NCI-H446 treated with DMSO at 0.1 percent for 48 hours (cell line): Measurements from ENCODE around the gene AKAP9.
"Not testable (repeated sequence)": the region's sequence is repeated elsewhere in the genome, so short reads cannot be mapped to it uniquely, and the experiment has no call there.

Experiments
- DNase-seq: peaks from one replicate; lab custom pipeline; 2025; lab: John Stamatoyannopoulos, UW

Gene AKAP9

GRCh38 chr7:92064438-92065029 is 123.9 kb downstream of the AKAP9 start:
- DNase-seq = no peak

- no peak for DNase-seq
These were observed 130.4 kb downstream of the AKAP9 start for GRCh38 chr7:92071032-92071431.

DNA sequence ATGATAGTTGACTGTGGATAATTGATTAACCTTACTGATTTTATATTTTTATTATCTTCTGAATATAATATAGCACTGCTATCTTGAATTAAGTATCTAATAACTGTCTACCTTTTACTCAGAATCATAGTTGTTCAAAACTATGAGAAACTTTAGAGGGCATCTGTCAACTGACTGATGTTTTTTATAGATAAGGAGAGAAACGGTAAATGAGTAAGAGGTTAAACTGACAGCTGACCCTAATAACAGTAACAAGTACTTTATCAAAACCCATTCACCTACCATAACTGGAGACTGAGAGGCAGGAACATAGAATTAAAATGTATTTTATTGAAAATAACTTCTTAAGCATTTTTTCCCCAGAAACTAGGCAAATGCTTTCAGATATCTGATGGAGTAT is 131.5 kb downstream of the AKAP9 start:
- DNase-seq = no peak

- DNase-seq = no peak
These were observed 132.0 kb downstream of the AKAP9 start for GRCh38 chr7:92072708-92073107.

- no peak for DNase-seq
These were observed 134.9 kb downstream of the AKAP9 start for GRCh38 chr7:92075455-92076158.

DNA sequence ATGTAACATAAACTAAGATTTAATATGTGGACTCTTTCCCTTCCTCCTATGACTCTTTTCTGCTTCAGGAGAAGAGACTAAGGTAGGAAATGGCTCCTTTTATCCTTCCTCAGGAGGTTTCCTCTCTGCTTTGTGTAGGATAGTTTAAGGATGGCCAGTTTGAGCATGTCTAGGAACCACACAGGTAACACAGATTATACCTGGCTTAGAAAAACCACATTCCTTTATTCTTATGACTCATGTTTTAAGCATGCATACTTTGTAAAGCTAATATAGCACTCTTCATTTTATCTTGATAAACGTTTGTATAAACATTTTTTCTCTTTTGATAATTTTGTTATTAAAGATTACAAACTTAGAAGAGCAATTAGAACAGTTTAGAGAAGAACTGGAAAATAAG is 135.8 kb downstream of the AKAP9 start:
- no peak for DNase-seq

DNA sequence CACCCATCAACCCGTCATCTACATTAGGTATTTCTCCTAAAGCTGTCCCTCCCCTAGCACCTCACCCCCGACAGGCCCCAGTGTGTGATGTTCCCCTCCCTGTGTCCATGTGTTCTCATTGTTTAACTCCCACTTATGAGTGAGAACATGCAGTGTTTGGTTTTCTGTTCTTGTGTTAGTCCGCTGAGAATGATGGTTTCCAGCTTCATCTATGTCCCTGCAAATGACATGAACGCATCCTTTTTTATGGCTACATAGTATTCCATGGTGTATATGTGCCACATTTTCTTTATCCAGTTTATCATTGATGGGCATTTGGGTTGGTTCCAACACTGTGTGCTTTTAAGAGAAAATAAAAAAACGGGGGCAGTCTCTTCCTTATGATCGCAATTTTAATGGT is 143.3 kb downstream of the AKAP9 start:
- not testable (repeated sequence) for DNase-seq

DNA sequence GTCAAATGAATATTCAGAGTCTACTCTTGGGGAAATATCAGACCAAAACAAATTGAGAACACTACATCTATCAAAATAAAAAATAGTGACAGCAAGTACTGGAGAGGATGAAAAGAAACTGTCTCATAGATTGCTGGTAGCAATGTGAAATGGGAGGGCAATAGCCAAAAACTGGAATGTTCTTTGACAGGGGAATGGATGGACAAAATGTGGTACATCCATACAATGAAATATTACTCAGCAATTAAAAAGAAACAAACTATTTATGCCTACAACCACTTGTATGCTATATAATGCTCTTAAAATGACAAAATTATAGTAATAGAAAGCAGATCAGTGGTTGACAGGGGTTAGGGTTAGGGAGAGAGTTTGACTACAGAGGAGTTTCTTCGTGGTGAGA is 147.6 kb downstream of the AKAP9 start:
- no peak for DNase-seq

- DNase-seq = no peak
These were observed 151.5 kb downstream of the AKAP9 start for GRCh38 chr7:92092210-92092609.

- DNase-seq = no peak
These were observed 154.7 kb downstream of the AKAP9 start for GRCh38 chr7:92095380-92095779.

DNA sequence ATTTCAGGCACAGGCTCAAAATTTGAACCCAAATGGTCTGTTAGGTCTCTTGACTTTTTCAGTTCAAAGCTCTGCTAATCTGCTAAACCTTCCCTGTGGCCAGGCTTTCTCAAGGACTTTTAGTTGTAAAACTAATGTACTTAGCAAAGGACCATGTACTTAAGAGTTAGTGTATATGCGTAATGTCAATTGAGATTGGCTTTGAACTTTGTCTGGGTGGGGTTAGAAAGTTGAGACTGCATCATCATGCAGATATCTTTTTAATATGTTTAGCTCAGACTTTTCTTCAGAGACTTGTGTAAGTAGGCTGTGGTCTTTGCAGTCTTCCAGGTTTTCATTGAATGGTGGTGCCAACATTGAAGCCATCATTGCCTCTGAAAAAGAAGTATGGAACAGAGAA is 159.9 kb downstream of the AKAP9 start:
- DNase-seq = no peak

DNA sequence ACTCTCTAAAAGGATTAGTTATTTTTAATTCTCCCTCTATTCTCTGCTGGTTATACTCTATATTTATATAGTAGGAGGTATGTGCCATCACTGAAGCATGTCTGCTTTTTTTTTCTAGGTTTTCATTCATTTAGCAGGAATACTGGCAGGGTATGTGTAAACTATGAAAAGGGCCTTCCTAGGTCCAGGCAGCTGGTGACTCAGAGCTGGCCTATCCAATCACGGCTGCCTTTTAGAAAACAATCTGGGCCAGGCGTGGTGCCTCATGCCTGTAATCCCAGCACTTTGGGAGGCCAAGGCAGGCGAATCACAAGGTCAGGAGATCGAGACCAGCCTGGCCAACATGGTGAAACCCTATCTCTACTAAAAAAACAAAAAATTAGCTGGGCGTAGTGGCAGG is 162.2 kb downstream of the AKAP9 start:
- DNase-seq = not testable (repeated sequence)

DNA sequence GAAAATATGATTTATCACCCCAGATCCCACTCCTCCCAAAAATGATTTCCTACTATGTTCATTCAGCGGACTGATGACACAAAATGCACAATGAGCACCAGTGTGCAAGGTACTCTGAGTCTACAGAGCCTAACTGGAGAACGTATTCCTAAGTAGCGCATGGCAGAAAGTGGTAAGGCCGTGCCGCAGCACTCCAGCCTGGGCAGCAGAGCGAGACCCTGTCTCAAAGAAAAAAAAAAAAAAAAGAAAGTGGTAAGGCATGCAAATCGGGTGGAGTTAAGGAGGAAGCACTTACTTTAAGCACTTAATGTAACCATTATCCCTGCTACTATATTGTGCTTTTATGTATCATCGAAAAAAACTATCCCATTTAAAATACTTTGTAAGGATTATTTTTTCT is 168.2 kb downstream of the AKAP9 start:
- no peak for DNase-seq

DNA sequence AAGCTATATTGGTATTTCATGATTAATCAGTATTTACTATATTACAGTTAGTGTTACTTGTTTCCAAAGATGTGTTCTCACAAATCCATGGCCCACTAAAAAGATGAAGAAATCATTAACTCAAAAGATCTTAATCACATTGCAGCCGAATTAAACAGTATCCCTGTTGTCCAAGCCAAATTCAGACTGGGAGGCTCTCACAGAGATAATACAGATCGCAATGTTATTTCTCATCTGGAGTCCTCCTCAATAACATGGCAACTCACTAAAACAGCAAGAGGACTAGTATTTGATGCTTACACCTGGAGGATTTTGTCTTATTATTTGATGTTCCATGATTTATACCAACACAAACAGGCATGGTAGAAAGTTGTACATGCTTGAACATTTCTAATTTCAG is 170.2 kb downstream of the AKAP9 start:
- DNase-seq = no peak

DNA sequence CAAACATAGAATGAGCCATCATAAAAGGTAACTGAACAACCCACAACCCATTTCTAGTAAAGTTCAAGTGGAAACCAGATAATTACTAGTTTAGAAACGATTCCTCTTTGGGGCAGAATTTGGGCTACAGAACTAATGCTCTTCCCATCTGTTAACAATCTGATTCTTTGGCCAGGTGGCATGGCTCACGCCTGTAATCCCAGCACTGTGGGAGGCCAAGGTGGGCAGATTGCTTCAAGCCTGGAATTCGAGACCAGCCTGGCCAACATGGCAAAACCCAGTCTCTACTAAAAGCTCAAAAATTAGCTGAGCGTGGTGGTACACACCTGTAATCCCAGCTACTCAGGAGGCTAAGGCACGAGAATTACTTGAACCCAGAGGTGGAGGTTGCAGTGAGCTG is 175.2 kb downstream of the AKAP9 start:
- no peak for DNase-seq

- DNase-seq = no peak
These were observed 176.3 kb downstream of the AKAP9 start for GRCh38 chr7:92116949-92117348.

DNA sequence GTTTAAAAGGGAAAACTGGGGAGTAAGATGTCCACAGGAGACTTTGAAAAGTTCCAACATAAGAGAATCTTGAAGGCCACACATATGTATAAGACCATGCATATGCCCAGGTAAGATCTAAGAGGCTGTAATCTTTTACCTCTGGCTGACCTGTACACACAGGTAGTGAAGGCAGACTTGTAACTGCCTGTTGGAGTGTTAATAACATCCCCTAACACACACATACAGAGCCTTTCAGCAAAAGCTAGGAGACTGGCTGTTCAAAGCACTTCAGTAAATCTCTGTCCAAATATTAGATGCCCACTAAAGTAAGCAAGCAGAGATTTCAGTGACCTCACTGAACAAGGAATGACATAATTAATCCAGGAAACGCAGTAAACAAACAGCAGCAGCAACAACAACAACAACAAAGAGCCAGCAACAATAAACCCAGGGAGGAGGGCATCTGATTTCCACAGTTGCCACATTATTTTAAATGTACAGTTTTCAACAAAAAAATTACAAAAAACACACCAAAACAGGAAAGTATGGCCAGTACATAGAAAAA is 178.6 kb downstream of the AKAP9 start:
- DNase-seq = no peak

- DNase-seq = no peak
These were observed 181.0 kb downstream of the AKAP9 start for GRCh38 chr7:92121681-92122080.

DNA sequence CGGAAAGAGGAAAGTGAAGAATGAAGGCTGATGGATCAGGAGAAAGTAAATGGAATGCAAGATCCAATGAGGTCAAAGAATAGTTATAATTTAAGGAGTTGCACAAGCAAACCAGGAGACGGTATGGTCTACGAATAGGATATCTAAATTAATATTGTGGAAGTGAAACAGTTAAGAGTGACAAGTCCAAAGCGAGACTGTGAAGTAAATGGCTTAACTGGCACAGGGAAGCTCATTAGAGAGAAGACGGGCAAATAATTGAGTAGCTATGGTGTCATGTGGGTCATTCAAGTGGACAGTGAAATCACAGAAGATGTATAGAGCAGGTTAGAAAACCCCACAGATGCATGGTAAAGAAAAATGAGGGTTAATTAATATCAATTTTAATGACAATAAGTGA is 190.4 kb downstream of the AKAP9 start:
- DNase-seq = no peak

DNA sequence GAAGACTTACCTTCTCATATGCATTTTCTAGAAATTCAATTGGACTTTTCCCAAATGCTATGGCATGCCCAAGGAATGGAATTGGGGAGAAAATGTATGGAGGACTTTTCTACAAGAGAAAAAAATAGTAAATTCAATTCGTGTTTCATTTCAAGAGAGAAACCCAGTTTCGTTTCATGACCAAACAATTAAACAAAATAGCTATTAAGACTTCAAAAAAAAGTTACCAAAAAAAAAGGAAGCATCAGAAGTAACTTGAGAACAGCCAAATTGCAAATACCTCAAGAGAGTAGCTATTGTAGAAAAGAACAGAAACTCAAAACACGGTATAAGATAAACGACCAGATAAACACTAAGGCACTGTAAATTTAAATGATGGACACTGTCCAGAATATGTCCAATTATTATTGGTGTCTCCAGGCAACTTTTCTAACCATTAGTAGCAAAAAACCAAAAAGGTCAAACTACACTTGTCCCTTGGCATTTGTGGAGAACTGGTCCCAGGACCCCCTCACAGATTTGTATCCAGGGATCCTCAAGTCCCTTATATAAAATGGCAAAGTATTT is 191.2 kb downstream of the AKAP9 start:
- DNase-seq = no peak

- no peak for DNase-seq
These were observed 192.6 kb downstream of the AKAP9 start for GRCh38 chr7:92133133-92133736.

DNA sequence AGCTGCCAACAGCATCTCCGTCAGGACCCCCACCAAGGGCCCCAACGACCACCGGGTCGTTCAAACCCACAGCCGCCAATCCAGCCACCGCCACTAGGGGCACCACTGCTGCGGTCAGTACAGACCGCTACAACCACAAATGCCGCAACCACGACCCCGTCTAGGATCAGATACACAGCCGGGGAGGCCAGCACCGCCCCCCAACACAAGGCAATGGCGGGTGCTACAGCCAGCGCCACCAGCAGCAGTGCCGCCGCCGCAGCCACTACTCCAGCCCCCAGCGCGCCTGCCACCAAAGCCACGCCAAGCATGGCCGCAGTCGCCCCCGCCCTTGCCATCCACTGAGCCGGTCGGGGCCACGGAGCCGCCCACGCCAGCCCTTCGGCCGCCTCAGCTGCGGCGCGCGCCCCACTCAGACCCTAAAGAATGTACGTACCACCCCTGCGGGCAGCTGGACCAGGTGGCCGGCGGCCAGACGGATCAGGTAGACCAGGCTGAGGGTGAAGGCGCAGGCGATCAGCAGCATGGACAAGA is 193.1 kb downstream of the AKAP9 start:
- no peak for DNase-seq
